Ovary (tissue), 9 donors: Measurements from ENCODE around the gene ANO1. TPM values are rescaled to one million over a fixed set of nuclear protein-coding genes. Genes with fewer than 3 reads are reported as not detected.
"Not testable (repeated sequence)": the region's sequence is repeated elsewhere in the genome, so short reads cannot be mapped to it uniquely, and the experiment has no call there.

Source experiments
- DNase-seq, 5 donors: peaks; one replicate each; pipeline ENCODE4 v3.0.0-alpha.2; 2019 to 2020
- H3K27ac ChIP-seq, 2 donors: fragments of 200-600 bp; one replicate each; pipeline versions ENCODE4 v1.5.1 to v1.8.0; 2019 to 2022
- H3K27me3 ChIP-seq: fragments of 200-600 bp; one replicate; pipeline ENCODE4 v1.8.0; 2022
- H3K36me3 ChIP-seq: fragments of 200-600 bp; sonication (generic); one replicate; pipeline ENCODE4 v1.5.1; 2019
- H3K4me1 ChIP-seq: one replicate; pipeline ENCODE4 v1.8.1; 2013; ENCODE audit warnings: mild to moderate bottlenecking, moderate library complexity; ENCODE audit not compliant: insufficient read depth
- H3K4me3 ChIP-seq: fragments of 200-600 bp; sonication (generic); one replicate; pipeline ENCODE4 v1.5.1; 2017
- H3K9me3 ChIP-seq, 2 donors: fragments of 200-600 bp in 1 of 2; sonication (generic) in 1 of 2; one replicate each; pipeline versions ENCODE4 v1.5.1 to v1.8.1; 2013 to 2019; ENCODE audit warnings: mild to moderate bottlenecking in 1 of 2, moderate library complexity in 1 of 2
- CTCF ChIP-seq, 3 donors: fragments of 450-650 bp in 2 of 3; fragments of 200-600 bp in 1 of 3; IDR thresholded peaks; one replicate each; pipeline versions ENCODE4 v1.5.1 to v1.8.0; 2016 to 2022; ENCODE audit warnings: antibody characterized with exemption in 3 of 3, mild to moderate bottlenecking in 1 of 3
- EP300 ChIP-seq: sonication (generic); formaldehyde crosslinking; IDR thresholded peaks from one replicate; pipeline ENCODE4 v1.6.1; 2017; ENCODE audit warnings: antibody characterized with exemption
- POLR2A ChIP-seq: fragments of 450-650 bp; IDR thresholded peaks from one replicate; pipeline ENCODE4 v1.6.1; 2017; ENCODE audit warnings: antibody characterized with exemption, mild to moderate bottlenecking, moderate library complexity
- WGBS, 3 donors: extraction: QIAGEN DNeasy Blood & Tissue Kit in 1 of 3; methylation state at CpG; one replicate each; pipeline versions ENCODE4 v1.1.5 to v1.1.7; 2013 to 2017; 5-methylcytosine and 5-hydroxymethylcytosine counted together
- intact Hi-C, 4 donors: fragments of 100-400 bp; cut with DNase I; formaldehyde crosslinking; loops; one replicate each; pipeline versions ENCODE4 v1.11.0 to v1.15.1; 2022 to 2023
- polyA plus RNA-seq, 2 donors: library from polyadenylated mRNA; stranded (reverse); fragments of 200-250 nt in 1 of 2; fragments of 350-450 nt in 1 of 2; fragmentation: Illumina TruSeq in 1 of 2; extraction: RNeasy Lipid Tissue Mini Kit (QIAGEN cat#74804) in 1 of 2; gene quantifications; one replicate each; pipeline ENCODE4 v1.2.3, GENCODE V29; 2013 to 2014
- total RNA-seq, 7 donors: library from RNA; depleted of rRNA in 2 of 7; stranded (reverse); fragments of >200 nt in 2 of 7; fragmentation: NEBNext Ultra II Directional in 3 of 7; extraction: Animal tissue kit (Norgen Biotek cat#: 25700) in 3 of 7; gene quantifications; one replicate each; pipeline versions ENCODE4 v1.1.0 to v1.2.4, GENCODE V29; 2016 to 2023
- donor health status: DM: no; HTN: no; CAD: no; lungs with moderate emphysema.
- donor health status: DM: no; HTN: no; CAD: no.
- donor health status: Bipolar disorder and iron deficiency.
- donor health status: DM: yes; HTN: yes; CAD: no.
- donor health status: DM: no; HTN: no; CAD: no.
- donor health status: DM: yes; HTN: yes; CAD: no.

Gene ANO1
- total and polyA plus RNA-seq, 9 donors, result 1.7 to 59.1 (median 8.6) TPM

- Histone ChIP-seq H3K27me3 (no peaks in the 10 kb centered on the region), H3K27ac (no peak overlapping the region), H3K36me3 (no peaks in the 10 kb centered on the region), H3K4me1 (peaks cover under 1% of the 10 kb centered on the region), H3K4me3 (no peak overlapping the region), H3K9me3 (no peaks in the 10 kb centered on the region)
- TF ChIP-seq EP300 (no peak), POLR2A (no peak)
- no peak for DNase-seq
- 90 to 93% (median 92%) methylated on average over 6 of the region's 6 CpGs for WGBS, 3 donors
- intact Hi-C loops, result loop anchor here in 1 of 4 donors (10.0 kb wide), 1 partner anchor 55 kb away; no protein-coding TSS in a partner anchor
Measured at GRCh38 chr11:70209391-70209912, 131.3 kb downstream of the ANO1 start.

GRCh38 chr11:70210051-70210501, 132.0 kb downstream of the ANO1 start:
- WGBS, 3 donors, result 60 to 63% (median 60%) methylated on average over 8 of the region's 8 CpGs
- intact Hi-C loops, result no loop called here
- Histone ChIP-seq H3K27ac (no peak overlapping the region), H3K27me3 (no peaks in the 10 kb centered on the region), H3K9me3 (no peaks in the 10 kb centered on the region), H3K4me3 (no peak overlapping the region), H3K36me3 (no peaks in the 10 kb centered on the region), H3K4me1 (no peaks in the 10 kb centered on the region)
- TF ChIP-seq EP300, result no peak
- no peak for TF ChIP-seq POLR2A
- no peak for DNase-seq

DNA sequence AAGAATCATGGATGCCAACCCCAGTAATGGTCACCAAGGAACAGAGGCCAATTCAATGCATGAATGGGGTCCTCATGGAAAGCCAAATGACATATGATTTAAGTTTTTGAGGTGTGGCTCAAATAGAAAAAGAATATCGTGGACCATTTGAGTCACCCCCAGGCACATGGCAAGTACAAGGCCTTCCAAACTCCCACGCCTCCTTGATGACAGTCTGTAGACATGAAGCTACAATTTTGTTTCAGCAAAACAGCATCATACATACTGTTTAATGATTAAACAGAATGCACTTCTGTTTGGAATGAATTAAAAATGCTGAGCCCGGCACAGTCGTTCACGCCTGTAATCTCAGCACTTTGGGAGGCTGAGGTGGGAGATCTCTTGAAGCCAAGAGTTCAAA, 132.4 kb downstream of the ANO1 start:
- no peak overlapping the region for H3K27ac ChIP-seq
- H3K36me3 ChIP-seq, result no peaks in the 10 kb centered on the region
- no peaks in the 10 kb centered on the region for H3K27me3 ChIP-seq
- no peaks in the 10 kb centered on the region for H3K9me3 ChIP-seq
- TF ChIP-seq POLR2A, result no peak
- no peak for TF ChIP-seq EP300
- TF ChIP-seq CTCF (IDR thresholded peaks at IDR 0.05), result no peak
- DNase-seq, result no peak
- H3K4me1 ChIP-seq, result no peaks in the 10 kb centered on the region
- intact Hi-C loops, result no loop called here
- H3K4me3 ChIP-seq, result no peak overlapping the region
- WGBS, 3 donors, result 70 to 86% (median 74%) methylated on average over 5 of the region's 5 CpGs

GRCh38 chr11:70212227-70212811, 134.2 kb downstream of the ANO1 start:
- Histone ChIP-seq H3K27me3 (no peaks in the 10 kb centered on the region), H3K36me3 (no peaks in the 10 kb centered on the region), H3K27ac (no peak overlapping the region), H3K4me1 (no peaks in the 10 kb centered on the region), H3K9me3 (no peaks in the 10 kb centered on the region), H3K4me3 (no peak overlapping the region)
- WGBS, 3 donors, result 67 to 84% (median 71%) methylated on average over 13 of the region's 13 CpGs
- intact Hi-C loops, result no loop called here
- DNase-seq, result no peak
- no peak for TF ChIP-seq POLR2A
- no peak for TF ChIP-seq EP300
- TF ChIP-seq CTCF (IDR thresholded peaks at IDR 0.05), result no peak

- WGBS, 3 donors, result 75 to 83% (median 77%) methylated on average over 5 of the region's 5 CpGs
- H3K27me3 ChIP-seq, intact Hi-C loops, H3K4me1 ChIP-seq, H3K4me3 ChIP-seq, DNase-seq, H3K9me3 ChIP-seq, H3K27ac ChIP-seq, H3K36me3 ChIP-seq: not testable (repeated sequence)
Measured at GRCh38 chr11:70217388-70217787, 139.3 kb downstream of the ANO1 start.

DNA sequence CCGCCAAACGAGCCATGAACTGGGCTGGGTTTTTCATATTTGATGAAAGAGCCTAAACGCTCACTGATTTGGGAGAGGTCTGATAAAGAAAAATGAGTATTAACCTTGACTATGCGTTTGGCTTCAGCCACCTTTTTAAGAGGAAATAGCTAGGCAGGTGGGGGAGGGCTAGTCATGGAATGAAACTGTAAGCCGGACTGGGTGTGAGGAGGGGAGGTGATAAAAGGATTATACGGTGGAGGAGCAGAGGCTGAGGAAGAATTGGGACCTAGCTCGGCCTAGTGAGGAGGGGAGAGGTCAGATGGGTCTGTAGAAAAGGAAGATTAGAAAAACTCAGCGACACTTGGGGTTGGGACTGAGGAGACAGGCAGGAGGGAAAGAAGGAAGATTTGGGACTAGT, 140.0 kb downstream of the ANO1 start:
- H3K4me1 ChIP-seq, H3K27ac ChIP-seq, H3K36me3 ChIP-seq, H3K27me3 ChIP-seq, intact Hi-C loops, H3K9me3 ChIP-seq, H3K4me3 ChIP-seq, DNase-seq: not testable (repeated sequence)
- 38 to 44% (median 38%) methylated on average over 8 of the region's 8 CpGs for WGBS, 3 donors
